Stimulated activated CD8-positive, alpha-beta memory T cell treated with anti-CD3 and anti-CD28 coated beads, Interleukin-15, amount 100 ng/mL, for 48 hours (primary cell): ENCODE data around the gene ID2.

Experiments
- DNase-seq, 2 donors: peaks; one replicate each; pipeline ENCODE4 v3.0.0-alpha.2; 2020; ENCODE audit warnings: low read depth in 2 of 2

Gene ID2

GRCh38 chr2:8681786-8682692, at the start of gene ID2:
TSS of gene ID2 (plus strand) at chr2:8682056. CDS start at chr2:8682166, 110 bp downstream.
- peak; percentile 98 for DNase-seq

GRCh38 chr2:8632755-8633154, 49.1 kb upstream of the ID2 start:
- DNase-seq: no peak

GRCh38 chr2:8633186-8633734, 48.6 kb upstream of the ID2 start:
- DNase-seq: no peak

GRCh38 chr2:8633735-8634313, 48.0 kb upstream of the ID2 start:
- no peak for DNase-seq

GRCh38 chr2:8634466-8635172, 47.2 kb upstream of the ID2 start:
- no peak for DNase-seq

- DNase-seq: no peak
Observed at GRCh38 chr2:8636041-8636491, 45.8 kb upstream of the ID2 start.

GRCh38 chr2:8636721-8637636, 44.9 kb upstream of the ID2 start:
- DNase-seq: no peak

- DNase-seq: no peak
Observed at GRCh38 chr2:8638327-8638726, 43.5 kb upstream of the ID2 start.

GRCh38 chr2:8639122-8639635, 42.7 kb upstream of the ID2 start:
- no peak for DNase-seq

GRCh38 chr2:8640498-8640897, 41.4 kb upstream of the ID2 start:
- no peak for DNase-seq

- no peak for DNase-seq
Observed at GRCh38 chr2:8641301-8641965, 40.4 kb upstream of the ID2 start.

- DNase-seq: no peak
Observed at GRCh38 chr2:8642366-8643068, 39.3 kb upstream of the ID2 start.

GRCh38 chr2:8643250-8643995, 38.4 kb upstream of the ID2 start:
- DNase-seq: no peak

- DNase-seq: no peak
Observed at GRCh38 chr2:8643996-8644356, 37.9 kb upstream of the ID2 start.

GRCh38 chr2:8644605-8645175, 37.2 kb upstream of the ID2 start:
- DNase-seq: no peak

- no peak for DNase-seq
Observed at GRCh38 chr2:8645176-8645831, 36.6 kb upstream of the ID2 start.

GRCh38 chr2:8646731-8647461, 35.0 kb upstream of the ID2 start:
- no peak for DNase-seq

- DNase-seq: no peak
Observed at GRCh38 chr2:8647462-8647857, 34.4 kb upstream of the ID2 start.
